SU-DHL-6 (cell line): Measurements from ENCODE around the gene SLC38A8.

Experiments
- H2AFZ ChIP-seq: fragments of 200-600 bp; sonication (generic); 2 replicates; pipeline ENCODE4 v1.6.1; 2014; ENCODE audit warnings: low read depth, mild to moderate bottlenecking, moderate library complexity, mixed read lengths, antibody characterized with exemption, low read length; ENCODE audit not compliant: severe bottlenecking
- H3F3A ChIP-seq: fragments of 200-600 bp; shearing (Covaris generic); 2 replicates; pipeline ENCODE4 v1.6.0; 2016; ENCODE audit warnings: antibody characterized with exemption, mild to moderate bottlenecking; ENCODE audit not compliant: insufficient read depth
- H3K27ac ChIP-seq: fragments of 200-600 bp; sonication (generic); 2 replicates; pipeline ENCODE4 v1.5.1; 2016; ENCODE audit warnings: low read depth, mild to moderate bottlenecking, low read length, moderate library complexity, mixed read lengths
- H3K27me3 ChIP-seq: fragments of 200-600 bp; sonication (generic), shearing (Covaris generic); 2 replicates; pipeline ENCODE4 v1.6.0; 2014; ENCODE audit warnings: mild to moderate bottlenecking, low read length
- H3K36me3 ChIP-seq: fragments of 200-600 bp; sonication (generic); 2 replicates; pipeline ENCODE4 v1.6.1; 2014; ENCODE audit warnings: mild to moderate bottlenecking, low read length, mixed read lengths
- H3K4me2 ChIP-seq: fragments of 300-600, 200-600 bp; shearing (Covaris generic), sonication (generic); 2 replicates; pipeline ENCODE4 v1.6.0; 2014; ENCODE audit warnings: low read length, low read depth, mild to moderate bottlenecking; ENCODE audit not compliant: poor library complexity, severe bottlenecking
- H3K4me3 ChIP-seq: fragments of 200-600 bp; sonication (generic); 2 replicates; pipeline ENCODE4 v1.5.1; 2014; ENCODE audit warnings: antibody characterized with exemption, low read length, mild to moderate bottlenecking, mixed read lengths; ENCODE audit not compliant: insufficient read depth, poor library complexity, severe bottlenecking
- H3K79me2 ChIP-seq: fragments of 200-600 bp; sonication (generic); 2 replicates; pipeline ENCODE4 v1.6.1; 2014; ENCODE audit warnings: mild to moderate bottlenecking, low read length, moderate library complexity; ENCODE audit not compliant: insufficient read depth
- H3K9ac ChIP-seq: fragments of 200-600 bp; sonication (generic); 2 replicates; pipeline ENCODE4 v1.7.0; 2014; ENCODE audit warnings: mild to moderate bottlenecking, low read length
- H3K9me2 ChIP-seq: fragments of 200-600 bp; sonication (generic); replicated peaks from 2 replicates; pipeline ENCODE4 v1.6.1; 2014; ENCODE audit warnings: low read length; ENCODE audit not compliant: insufficient read depth
- H3K9me3 ChIP-seq: fragments of 200-600 bp; sonication (generic); 2 replicates; pipeline ENCODE4 v1.6.1; 2014; ENCODE audit warnings: low read length, mixed read lengths; ENCODE audit not compliant: insufficient read depth
- H4K20me1 ChIP-seq: fragments of 200-600 bp; sonication (generic); 2 replicates; pipeline ENCODE4 v1.6.1; 2014; ENCODE audit warnings: low read depth, mild to moderate bottlenecking, antibody characterized with exemption, low read length, moderate library complexity, mixed read lengths
- EZH2phosphoT487 ChIP-seq: fragments of 200-600 bp; sonication (generic), shearing (Covaris generic); conservative IDR thresholded peaks from 2 replicates; pipeline ENCODE4 v1.6.1; 2018; ENCODE audit warnings: mild to moderate bottlenecking, antibody characterized with exemption, low read length, moderate library complexity, mixed read lengths
- TF ChIP-seq, protein P1 (sequence below): fragments of 200-600 bp; sonication (generic); IDR thresholded peaks from one replicate; pipeline ENCODE4 v1.5.1; 2017; ENCODE audit warnings: antibody characterized with exemption, mild to moderate bottlenecking, low read length, moderate library complexity; ENCODE audit not compliant: insufficient read depth, poor library complexity, severe bottlenecking

SLC38A8 gene

DNA sequence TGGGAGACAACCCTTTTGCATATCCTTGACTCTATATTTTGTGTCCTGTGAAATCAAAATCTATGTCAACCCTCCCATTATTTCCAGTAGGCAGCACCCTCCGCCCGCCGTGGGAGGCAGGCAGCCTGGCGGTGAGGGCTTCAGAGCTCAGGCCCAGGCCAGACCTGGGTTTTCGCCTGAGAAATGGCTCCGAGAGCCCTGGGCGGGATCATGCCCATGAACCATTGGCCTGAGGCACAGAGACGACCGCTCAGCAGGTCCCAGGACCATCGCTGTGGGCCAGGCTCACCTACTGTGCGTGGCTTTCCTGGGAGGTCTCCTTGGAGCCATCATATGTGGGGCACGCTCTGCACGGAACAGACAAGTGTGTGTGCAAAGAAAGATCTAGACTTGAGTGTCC, 6.3 kb upstream of the SLC38A8 start:
- no peaks in the 10 kb centered on the region for H3K9me3 ChIP-seq
- no peaks in the 10 kb centered on the region for H3F3A ChIP-seq
- TF ChIP-seq EZH2phosphoT487: no peak
- TF ChIP-seq, protein P1, sequence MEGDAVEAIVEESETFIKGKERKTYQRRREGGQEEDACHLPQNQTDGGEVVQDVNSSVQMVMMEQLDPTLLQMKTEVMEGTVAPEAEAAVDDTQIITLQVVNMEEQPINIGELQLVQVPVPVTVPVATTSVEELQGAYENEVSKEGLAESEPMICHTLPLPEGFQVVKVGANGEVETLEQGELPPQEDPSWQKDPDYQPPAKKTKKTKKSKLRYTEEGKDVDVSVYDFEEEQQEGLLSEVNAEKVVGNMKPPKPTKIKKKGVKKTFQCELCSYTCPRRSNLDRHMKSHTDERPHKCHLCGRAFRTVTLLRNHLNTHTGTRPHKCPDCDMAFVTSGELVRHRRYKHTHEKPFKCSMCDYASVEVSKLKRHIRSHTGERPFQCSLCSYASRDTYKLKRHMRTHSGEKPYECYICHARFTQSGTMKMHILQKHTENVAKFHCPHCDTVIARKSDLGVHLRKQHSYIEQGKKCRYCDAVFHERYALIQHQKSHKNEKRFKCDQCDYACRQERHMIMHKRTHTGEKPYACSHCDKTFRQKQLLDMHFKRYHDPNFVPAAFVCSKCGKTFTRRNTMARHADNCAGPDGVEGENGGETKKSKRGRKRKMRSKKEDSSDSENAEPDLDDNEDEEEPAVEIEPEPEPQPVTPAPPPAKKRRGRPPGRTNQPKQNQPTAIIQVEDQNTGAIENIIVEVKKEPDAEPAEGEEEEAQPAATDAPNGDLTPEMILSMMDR: no peak
- H3K79me2 ChIP-seq: no peaks in the 10 kb centered on the region
- H3K27me3 ChIP-seq: no peaks in the 10 kb centered on the region
- H3K27ac ChIP-seq: no peak overlapping the region
- no peak overlapping the region for H3K4me2 ChIP-seq
- no peak overlapping the region for H3K4me3 ChIP-seq
- no peak overlapping the region for H3K9ac ChIP-seq
- H4K20me1 ChIP-seq: no peaks in the 10 kb centered on the region
- H3K36me3 ChIP-seq: no peaks in the 10 kb centered on the region; the same call in 1 of the 2 replicates
- no peaks in the 10 kb centered on the region for H3K9me2 ChIP-seq
- H2AFZ ChIP-seq: no peak overlapping the region

DNA sequence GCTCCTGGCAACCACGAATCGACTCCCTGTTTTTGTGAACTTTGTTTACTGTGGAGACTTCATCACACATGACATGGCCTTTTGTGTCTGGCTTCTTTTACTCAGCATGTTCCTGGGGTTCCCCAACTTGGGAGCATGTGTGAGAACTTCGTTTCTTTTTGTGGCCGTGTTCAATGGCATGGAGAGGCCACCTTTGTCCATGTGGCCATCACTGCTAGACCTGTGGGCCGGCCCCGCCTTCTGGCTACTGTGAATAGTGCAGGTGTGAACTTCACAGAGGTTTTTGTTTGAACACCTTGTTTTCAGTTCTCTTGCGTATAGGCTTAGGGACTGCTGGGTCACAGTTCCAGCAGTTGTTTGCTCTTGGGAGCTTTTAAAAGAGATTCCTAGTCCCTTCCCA, 5.7 kb upstream of the SLC38A8 start:
- Histone ChIP-seq H3K36me3 (no peaks in the 10 kb centered on the region), H3K9me3 (no peaks in the 10 kb centered on the region), H3K27me3 (no peaks in the 10 kb centered on the region), H3K4me3 (no peak overlapping the region), H3K9ac (no peak overlapping the region), H3K27ac (no peak overlapping the region), H3K79me2 (no peaks in the 10 kb centered on the region), H2AFZ (no peak overlapping the region), H3K4me2 (no peak overlapping the region), H4K20me1 (no peaks in the 10 kb centered on the region), H3F3A (no peaks in the 10 kb centered on the region), H3K9me2 (no peaks in the 10 kb centered on the region)
- TF ChIP-seq, protein P1: no peak
- no peak for TF ChIP-seq EZH2phosphoT487

DNA sequence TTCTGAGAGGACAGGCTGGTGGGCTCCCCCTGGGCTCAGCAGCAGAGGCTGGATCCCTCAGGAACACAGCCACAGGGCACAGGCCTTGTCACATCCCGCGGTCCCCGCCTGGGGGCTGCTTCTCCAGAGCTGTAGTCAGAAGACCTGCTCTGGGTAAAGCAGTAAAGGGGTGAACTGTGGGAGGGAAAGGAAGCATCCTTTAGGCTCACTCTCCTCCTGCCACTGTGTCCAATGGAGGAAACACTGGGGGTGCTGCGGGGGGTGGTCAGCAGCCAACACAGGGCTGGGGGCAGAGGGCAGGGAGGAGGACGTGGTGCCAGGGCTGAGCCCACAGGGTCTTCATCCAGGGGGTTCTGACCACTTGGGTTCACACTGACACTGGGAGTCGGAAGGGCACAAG, 5.0 kb upstream of the SLC38A8 start:
- no peak overlapping the region for H3K9ac ChIP-seq
- no peaks in the 10 kb centered on the region for H3K9me2 ChIP-seq
- H3K4me2 ChIP-seq: no peak overlapping the region
- no peaks in the 10 kb centered on the region for H3K9me3 ChIP-seq
- H3F3A ChIP-seq: no peaks in the 10 kb centered on the region
- no peak overlapping the region for H2AFZ ChIP-seq
- H3K36me3 ChIP-seq: no peaks in the 10 kb centered on the region
- no peaks in the 10 kb centered on the region for H3K79me2 ChIP-seq
- TF ChIP-seq, protein P1: no peak
- no peak for TF ChIP-seq EZH2phosphoT487
- H4K20me1 ChIP-seq: no peaks in the 10 kb centered on the region
- H3K27me3 ChIP-seq: no peaks in the 10 kb centered on the region
- H3K27ac ChIP-seq: no peak overlapping the region
- H3K4me3 ChIP-seq: no peak overlapping the region
